MM.1S (cell line): Measurements from ENCODE around the gene IDH3A.

Source experiments
- EZH2 ChIP-seq: fragments of 300-600 bp; sonication (generic); optimal IDR thresholded peaks from 2 replicates; pipeline ENCODE3; 2017; ENCODE audit warnings: low read depth, mild to moderate bottlenecking, antibody characterized with exemption, low read length, mixed read lengths
- TF ChIP-seq, protein P1 (sequence below): fragments of 300-600 bp; sonication (generic); IDR thresholded peaks from 2 replicates; pipeline ENCODE4 v1.5.1; 2016; ENCODE audit warnings: antibody characterized with exemption, low read length, mixed read lengths

DNA sequence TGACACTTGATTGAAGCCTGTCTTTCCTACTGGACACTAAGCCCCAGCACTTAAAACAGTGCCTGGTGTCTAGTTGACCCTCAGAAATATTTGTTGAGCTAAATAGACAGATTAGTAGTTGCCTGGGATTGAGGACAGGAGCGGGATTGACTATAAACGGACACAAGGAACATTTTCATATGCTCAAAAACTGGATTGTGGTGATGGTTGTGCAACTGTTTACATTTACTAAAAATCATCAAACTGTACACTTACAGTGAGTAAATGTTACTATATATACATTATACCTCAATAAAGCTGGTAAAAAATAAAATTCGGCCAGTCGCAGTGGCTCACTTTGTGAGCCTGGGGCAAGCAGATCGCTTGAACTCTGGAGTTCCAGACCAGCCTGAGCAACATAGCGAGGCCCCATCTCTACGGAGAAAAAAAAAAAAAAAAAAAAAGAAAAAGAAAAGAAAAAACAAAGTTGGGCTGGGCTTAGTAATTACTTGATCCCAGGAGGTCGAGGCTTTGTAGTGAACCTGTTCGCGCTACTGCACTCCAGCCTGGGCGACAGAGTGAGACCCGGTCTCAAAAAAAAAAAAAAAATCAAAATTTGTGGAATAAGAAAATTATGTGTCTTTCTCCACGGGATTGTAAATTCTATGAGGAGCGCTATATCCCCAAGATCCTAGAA lies 632 bp upstream of the IDH3A start:
- TF ChIP-seq, protein P1, sequence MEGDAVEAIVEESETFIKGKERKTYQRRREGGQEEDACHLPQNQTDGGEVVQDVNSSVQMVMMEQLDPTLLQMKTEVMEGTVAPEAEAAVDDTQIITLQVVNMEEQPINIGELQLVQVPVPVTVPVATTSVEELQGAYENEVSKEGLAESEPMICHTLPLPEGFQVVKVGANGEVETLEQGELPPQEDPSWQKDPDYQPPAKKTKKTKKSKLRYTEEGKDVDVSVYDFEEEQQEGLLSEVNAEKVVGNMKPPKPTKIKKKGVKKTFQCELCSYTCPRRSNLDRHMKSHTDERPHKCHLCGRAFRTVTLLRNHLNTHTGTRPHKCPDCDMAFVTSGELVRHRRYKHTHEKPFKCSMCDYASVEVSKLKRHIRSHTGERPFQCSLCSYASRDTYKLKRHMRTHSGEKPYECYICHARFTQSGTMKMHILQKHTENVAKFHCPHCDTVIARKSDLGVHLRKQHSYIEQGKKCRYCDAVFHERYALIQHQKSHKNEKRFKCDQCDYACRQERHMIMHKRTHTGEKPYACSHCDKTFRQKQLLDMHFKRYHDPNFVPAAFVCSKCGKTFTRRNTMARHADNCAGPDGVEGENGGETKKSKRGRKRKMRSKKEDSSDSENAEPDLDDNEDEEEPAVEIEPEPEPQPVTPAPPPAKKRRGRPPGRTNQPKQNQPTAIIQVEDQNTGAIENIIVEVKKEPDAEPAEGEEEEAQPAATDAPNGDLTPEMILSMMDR: no peak
- no peak for TF ChIP-seq EZH2
